ENCODE data around the gene SYNE4.
"Not testable (repeated sequence)": the region's sequence is repeated elsewhere in the genome, so short reads cannot be mapped to it uniquely, and the experiment has no call there.

SYNE4 gene, protein sequence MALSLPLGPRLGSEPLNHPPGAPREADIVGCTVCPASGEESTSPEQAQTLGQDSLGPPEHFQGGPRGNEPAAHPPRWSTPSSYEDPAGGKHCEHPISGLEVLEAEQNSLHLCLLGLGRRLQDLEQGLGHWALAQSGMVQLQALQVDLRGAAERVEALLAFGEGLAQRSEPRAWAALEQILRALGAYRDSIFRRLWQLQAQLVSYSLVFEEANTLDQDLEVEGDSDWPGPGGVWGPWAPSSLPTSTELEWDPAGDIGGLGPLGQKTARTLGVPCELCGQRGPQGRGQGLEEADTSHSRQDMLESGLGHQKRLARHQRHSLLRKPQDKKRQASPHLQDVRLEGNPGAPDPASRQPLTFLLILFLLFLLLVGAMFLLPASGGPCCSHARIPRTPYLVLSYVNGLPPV

DNA sequence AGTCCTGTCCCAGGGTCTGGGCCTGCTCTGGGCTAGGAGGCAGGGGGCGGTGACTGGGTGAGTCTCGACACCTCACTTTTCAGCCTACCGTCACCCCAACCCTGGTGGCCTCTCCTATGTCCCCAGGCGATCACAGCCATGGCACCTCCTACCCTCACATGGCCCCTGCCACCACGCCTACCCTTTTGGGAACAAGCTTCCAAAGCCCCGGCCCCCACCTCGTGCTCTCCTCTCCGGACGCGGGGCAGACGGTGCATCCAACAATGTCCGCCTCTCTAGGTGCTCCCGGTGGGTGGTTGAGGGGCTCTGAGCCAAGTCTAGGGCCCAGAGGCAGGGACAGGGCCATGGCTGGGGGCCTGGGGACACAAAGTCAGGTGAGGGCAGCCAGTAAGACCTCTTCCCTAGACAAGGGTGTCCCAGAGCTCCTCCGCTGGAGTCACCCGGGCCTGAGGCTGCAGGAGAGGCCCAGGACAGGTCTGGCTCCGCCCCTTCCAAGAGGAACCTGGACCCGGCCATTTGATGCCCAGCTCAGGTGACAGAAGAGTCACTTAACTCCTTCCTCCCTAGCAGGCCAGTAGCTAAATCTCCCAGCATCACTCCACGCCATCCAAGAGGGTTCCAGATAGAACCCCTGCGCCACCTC is at the start of gene SYNE4:
TSS of gene SYNE4 (minus strand) at position 478 of the 643 bp plus-strand sequence. CDS start at position 346, 132 bp downstream.
- DNase-seq (ENCODE audit: low spot score): no peak

DNA sequence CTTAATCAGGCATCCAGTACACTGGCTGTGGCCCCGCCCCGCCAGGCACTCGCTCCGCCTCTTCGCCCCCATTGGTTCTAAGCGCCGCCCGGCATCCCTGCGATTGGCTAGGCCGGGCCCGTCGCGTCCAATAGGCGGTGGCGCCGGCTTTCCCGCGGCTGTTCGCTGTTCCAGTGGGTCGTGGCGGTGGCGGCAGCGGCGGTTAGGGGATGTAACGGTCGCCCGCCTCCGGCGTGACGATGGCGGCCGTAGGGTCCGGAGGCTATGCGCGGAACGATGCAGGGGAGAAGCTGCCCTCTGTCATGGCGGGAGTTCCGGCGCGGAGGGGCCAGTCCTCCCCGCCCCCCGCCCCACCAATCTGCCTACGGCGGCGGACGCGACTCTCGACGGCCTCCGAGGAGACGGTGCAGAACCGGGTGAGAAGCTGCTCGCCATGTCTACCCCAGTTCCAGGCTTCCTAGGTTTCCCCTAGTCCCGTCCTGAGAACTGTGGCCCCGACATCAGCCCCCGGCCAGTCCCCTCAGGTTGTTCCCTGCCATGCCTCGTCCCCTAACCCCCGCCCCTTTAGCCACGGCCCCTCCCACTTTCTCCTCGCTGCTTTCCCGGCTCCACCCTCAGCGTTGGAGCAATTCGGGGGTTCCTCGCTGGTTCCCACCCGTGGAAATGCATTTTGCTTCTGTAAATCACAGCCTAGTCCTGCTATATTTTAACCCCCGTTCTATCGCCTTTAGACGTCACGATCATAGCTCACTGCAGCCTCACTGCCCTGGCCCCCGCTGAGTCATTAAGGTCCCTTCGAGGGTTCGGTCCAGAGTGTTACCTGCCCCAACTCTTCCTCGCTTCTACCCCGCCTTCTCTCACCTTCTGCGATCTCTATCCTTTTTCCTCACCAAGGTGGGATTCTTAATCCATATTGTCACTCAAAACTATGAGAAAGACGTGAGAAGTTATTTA is 46.4 kb upstream of the SYNE4 start, which contains the start of gene WDR62:
TSS of gene WDR62 (plus strand) at position 165 of the 954 bp plus-strand sequence. CDS start at position 240, 75 bp downstream.
- peak; percentile 94 for DNase-seq (ENCODE audit: low spot score)

DNA sequence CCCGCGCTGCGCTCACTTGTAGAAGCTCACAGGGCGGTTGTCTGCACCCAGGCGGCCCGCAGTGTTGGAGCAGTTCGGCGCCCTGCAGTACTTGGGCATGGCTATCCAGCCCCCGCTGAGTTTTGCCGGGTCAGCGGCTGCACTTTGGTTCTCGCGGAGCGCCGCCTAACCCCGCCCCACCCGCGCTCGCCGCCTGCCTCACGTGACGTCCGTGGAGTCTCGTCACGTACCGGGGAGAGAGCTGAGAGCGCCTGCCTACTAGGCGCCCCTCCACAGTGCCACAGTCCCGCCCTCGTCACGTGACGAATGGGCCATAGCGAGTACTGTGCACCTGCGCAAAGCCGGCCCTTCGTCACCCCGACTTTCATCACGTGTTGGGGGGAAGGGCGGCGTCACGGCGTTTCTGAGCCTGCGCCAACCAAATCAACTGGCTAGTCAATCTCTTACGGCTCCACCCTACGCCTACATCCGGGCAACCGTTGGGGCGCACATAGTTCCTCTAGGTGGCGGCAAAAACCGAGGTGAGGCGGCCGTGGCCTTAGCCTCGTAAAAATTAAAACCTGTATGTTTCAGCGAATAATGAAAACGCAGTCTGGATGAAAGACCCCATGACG is 45.6 kb upstream of the SYNE4 start, which contains the start of gene THAP8:
TSS of gene THAP8 (minus strand) at position 167 of the 614 bp plus-strand sequence. CDS start at position 99, 68 bp downstream.
- peak; percentile 100 for DNase-seq (ENCODE audit: low spot score)

DNA sequence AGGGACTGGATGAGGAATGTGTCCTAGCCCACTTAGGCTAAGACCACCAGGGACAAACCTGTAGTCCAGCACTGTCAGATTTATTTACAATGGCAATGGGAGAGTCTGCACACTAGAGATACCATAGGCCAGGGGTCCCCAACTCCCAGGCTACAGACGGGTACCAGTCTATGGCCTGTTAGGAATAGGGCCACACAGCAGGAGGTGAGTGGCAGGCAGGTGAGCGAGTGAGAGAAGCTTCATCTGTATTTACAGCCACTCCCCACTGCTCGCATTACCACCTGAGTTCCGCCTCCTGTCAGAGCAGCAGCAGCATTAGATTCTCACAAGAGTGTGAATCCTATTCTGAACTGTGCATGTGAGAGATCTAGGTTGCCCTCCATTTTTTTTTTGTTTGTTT is 43.0 kb upstream of the SYNE4 start:
- no peak for DNase-seq (ENCODE audit: low spot score)

DNA sequence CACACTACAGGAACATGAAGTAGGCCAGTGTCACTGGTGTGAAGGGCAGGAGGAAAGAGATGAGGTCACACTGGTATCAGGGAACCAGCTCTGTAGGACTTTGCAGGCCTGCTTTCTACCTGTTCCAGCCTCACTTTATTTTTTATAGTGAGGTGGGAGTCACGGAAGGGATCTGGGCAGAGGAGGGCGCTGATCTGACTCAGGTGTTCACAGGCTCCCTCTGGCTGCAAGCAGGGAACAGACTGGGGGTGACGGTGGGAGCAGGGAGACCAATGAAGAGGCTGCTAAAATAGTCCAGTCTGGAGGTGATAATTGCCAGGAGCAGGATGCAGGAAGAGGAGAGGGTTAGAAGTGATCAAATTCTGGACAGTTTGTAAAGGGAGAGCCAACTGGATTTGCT is 42.6 kb upstream of the SYNE4 start:
- no peak for DNase-seq (ENCODE audit: low spot score)

DNA sequence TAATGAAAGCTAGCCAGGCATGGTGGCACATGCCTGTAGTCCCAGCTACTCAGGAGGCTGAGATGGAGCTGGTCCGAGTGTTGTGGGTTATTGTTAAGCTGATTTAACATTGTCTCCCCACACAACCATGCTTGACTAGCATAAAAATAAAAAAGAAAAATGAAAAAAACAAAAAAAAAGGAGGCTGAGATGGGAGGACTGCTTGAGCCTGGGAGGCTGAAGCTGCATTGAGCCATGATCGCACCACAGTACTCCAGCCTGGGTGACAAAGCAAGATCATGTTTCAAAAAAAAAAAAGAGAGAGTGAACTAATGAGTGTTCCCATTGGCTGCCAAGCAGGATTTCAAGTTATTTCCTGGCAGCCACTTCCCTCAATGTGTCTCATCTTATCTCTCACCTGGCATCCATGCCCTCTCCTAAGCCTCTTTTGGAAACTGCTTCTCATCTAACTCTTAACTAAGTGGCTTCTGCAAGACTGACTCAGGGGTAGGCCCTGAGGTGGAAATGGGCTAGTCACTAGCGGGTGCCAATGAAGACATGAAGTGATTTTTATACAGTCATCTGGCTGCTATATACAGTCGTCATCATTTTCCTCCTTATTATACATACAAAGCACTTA is 40.6 kb upstream of the SYNE4 start:
- no peak for DNase-seq (ENCODE audit: low spot score)

DNA sequence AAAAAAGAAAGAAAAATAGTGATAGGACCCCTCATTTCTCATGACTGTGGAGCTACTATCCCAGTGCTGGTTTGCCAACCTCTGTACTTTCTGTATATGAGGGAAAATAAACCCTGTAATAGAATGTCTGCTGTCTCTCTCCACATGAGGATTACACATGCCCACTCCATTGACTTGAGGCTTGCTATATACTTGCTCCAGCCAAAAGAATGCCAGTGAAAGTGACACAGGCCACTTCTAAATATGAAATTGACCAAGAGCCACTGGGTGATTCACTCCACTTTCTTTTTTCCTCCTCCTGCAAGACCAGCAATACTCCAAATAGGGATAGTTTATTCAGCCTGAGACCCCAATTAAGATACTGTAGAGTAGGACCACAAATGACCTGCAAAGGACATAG is 39.2 kb upstream of the SYNE4 start:
- DNase-seq (ENCODE audit: low spot score): no peak

DNA sequence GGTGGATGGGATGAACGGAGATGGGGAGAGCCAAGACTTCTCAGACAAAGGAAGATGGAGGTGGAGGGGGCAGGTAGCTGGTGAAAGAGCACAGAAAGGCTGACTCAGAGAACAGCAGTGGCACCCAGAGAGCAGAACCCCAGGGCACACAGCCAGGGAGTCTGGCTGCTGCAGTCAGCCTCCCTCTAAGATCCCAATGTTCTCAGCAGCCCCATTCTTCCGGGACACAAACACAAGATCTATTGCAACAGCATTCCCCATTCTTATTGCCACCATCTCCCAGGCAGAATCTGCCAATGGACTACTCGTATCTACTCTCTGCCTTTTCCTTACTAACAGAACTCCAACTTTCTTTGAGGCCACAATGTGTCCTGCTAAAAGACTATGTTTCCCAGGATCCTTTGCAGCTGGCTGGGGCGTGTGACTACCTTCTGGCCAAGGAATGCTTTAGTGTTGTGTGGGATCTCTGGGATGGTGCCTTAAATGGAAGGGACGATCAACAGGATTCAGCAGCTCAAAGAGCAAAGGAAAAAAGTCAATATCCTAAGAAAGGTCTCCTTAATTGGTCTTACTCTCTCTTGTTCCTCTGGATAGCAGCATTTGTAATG is 37.9 kb upstream of the SYNE4 start:
- no peak for DNase-seq (ENCODE audit: low spot score)

DNA sequence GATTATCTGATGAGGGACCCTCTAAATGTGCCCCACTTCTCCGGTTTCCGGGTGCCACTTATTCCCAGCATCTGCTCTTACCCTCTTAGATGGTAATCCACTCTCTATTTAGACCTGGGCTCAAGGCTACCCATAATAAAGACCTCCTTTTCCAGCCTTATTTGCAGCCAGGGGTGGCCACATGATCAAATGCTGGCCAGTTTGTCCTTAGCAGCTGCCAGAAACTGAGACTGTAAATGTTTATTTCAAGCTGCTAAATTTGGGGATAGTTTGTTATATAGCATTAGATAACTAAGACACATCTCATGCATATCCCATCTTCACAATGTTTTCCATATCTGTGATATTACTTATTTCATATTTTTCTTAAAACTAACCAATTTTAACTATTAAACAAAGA is 35.3 kb upstream of the SYNE4 start:
- DNase-seq (ENCODE audit: low spot score): no peak

DNA sequence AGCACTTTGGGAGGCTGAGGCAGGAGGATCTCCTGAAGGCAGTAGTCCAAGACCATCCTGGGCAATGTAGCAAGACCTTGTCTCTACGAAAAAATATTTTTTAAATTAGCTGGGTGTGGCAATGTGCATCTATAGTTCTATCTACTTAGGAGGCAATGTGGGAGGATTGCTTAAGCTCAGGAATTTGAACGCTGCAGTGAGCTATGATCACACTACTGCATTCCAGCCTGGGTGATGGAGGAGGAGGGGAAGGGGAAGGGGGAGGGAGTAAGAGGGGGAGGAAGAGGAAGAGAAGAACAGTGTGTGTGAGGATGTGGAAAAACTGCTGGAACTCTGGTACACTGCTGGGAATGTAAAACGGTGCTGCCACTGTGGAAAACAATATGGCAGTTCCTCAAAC is 33.2 kb upstream of the SYNE4 start:
- DNase-seq (ENCODE audit: low spot score): no peak

DNA sequence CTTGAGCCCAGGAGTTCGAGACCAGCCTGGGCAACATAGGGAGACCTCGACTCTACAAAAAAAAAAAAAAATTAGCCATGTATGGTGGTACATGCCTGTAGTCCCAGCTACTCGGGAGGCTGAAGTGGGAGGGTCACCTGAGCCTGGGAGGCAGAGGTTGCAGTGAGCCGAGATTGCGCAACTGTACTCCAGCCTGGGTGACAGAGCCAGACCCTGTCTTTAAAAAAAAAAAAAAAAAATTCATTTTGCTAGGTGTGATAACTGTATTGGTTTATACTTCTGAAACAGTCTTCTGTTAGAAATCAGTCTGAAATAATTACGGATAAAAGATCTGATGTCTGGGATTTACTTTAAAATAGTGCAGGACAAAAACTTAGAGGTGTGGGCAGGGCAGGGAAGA is 32.5 kb upstream of the SYNE4 start:
- DNase-seq (ENCODE audit: low spot score): not testable (repeated sequence)

DNA sequence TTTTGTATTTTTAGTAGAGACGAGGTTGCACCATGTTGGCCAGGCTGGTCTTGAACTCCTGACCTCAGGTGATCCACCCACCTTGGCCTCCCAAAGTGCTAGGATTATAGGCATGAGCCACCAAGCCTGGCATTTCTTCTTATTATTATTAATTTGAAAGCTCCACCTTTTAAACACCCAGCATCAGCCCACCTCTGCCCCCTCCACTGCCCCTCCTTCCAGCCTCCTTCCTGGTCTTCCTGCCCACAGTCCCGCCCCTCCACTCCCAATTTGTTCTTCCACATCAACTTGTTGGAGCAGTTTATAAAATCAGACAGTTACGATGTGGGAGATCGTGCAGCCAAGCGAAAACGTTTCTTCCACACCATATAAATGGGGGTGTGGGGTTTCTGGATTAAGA is 31.9 kb upstream of the SYNE4 start:
- no peak for DNase-seq (ENCODE audit: low spot score)

DNA sequence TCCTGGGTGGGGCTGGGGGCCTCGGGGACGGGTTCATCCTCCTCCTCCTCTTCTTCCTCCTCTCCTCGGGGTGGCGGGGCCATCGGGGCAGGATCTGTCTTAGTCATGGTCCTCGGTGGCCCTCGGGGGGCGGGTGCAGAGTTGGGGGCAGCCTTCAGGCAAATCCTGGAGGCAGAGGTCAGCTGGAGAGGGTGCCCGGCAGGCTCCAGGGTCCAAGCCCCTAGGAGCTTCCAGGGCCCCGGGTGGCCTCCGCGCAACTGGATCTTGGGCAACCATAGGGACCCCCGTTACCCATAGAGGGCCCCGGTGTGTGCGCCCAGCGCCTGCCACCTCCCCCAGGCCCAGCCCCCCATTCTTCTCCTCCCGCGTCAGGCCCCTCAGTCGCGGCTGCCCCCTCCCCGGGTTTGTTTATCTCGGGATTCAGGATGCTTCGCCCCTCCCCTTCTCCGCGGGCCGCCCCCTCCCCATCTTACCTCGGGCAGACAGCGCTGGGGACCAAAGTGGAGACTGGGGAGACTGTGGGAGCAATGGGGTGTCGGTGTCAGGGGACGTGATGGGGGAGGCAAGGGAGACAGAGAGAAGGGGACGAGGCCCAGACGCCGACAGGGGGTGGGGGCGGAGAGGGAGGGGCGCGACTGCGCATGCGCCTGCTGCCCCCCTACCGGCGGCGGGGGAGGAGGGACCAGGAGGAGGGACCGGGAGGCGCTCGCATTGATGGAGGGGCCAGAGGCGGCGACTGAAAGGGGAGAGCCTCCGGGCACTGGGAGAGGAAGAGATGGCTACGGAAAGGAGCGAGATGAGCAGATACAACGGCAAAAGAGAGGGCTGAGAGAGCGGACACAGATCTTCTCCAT is 23.9 kb upstream of the SYNE4 start, which contains the start of gene CLIP3:
TSS of gene CLIP3 (minus strand) at position 623 of the 854 bp plus-strand sequence. CDS start at position 107, 516 bp downstream.
- no peak for DNase-seq (ENCODE audit: low spot score)

DNA sequence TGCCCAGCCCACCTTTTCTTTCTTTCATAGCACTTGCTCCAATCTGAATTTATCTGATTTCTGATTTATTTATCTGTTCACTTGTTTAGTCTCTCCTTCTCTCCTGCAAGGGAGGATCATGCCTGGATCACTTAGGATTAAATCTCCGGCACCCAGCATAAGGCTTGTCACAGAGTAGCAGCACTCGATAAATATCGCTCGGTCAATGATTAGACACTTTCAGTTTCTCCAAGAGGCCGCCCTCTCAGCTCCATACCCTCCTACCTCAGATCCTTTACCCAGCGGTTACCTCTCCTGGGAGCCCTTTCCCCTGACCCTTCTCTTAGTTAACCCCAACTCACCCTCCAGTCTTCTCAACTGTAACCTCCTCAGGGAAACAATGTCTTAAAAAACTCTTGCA is 22.7 kb upstream of the SYNE4 start:
- no peak for DNase-seq (ENCODE audit: low spot score)

DNA sequence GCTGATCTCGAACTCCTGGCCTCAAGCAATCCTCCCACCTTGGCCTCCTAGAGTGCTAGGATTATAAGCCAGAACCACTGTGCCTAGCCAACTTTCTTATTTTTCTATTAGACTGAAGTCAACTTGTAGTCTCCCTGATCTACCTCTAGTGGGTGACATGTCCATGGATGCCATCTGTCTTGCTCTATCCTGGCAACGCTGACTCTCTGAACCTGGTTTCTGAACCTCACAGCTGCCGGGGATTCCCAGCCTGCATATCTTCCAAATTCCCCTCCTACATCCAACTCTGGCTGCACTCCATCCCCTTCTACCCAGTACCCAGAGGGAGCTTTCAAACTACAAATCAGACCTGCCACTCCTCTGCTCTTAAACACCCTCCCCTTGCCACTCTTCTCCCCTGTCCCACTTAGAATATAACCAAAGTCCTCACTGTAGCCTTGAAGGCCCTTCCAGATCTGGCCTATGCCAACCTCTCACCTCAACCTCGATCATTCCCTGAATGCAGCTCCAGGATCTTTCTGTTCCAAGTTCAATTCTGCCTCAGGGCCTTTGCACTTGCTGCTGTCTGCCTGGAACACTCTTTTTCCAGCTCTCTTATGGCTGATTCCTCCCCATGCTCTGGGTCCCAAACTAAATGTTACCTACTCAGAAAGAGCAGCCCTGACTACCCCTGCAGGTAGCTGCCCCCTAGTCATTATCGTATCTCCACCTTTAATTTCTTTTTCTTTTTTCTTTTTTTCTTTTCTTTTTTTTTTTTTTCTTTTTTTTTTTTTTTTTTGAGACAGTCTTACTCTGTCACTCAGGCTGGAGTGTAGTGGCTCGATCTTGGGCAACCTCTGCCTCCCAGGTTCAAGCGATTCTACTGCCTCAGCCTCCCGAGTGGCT is 21.9 kb upstream of the SYNE4 start:
- DNase-seq (ENCODE audit: low spot score): no peak

DNA sequence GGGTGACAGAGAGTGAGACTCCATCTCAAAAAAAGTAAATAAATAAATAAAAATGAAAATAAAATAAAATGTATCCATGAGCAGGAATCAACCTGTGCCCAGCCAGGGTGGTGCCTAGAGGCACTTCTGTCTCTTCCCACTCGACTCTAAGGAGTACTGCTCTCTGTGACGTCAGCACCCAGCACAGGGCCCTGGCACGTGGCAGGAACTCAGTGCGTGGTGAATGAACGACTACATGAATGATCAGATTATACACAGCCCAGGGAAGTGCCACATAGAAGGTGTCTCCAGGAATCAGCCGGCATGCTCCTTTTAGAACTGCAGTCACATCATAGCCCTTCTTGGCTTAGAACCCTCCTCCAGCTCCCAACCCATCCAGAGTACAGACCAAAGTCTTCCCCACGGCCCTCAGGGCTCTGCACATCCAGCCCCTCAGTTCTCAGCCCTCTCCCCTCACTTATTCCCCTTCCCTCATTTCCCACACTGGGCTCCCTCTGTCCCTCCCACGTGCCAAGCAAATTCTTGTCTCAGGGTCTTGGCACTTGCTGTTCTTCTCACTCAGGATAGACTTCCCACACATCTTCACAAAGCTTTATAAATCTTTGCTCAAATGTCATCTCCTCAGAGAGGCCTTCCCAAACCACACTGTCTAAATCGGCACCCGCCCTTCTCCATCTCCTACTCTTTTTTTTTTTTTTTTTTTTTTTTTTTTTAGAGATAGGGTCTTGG is 19.9 kb upstream of the SYNE4 start:
- DNase-seq (ENCODE audit: low spot score): no peak

DNA sequence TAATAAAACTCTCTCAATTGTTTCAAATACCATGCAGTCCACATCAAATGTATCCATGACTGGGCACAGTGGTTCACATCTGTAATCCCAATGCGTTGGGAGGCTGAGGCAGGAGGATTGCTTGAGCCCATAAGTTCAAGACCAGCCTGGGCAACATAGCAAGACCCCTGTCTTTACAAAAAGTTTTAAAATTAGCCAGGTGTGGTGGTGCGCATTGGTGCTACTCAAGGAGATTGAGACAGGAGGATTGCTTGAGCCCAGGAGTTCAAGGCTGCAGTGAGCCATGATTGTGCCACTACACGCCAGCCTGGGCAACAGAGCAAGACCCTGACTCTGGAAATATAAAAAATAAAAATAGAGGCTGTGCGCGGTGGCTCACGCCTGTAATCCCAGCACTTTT is 19.1 kb upstream of the SYNE4 start:
- DNase-seq (ENCODE audit: low spot score): no peak
